ENCODE data around the gene PLCH1. TPM values are rescaled to one million over a fixed set of nuclear protein-coding genes. Genes with fewer than 3 reads are reported as not detected.
A peak's percentile ranks its signal among the peaks of the same experiment; 100 is the strongest.

Gene PLCH1
- total and polyA plus RNA-seq, 3 experiments from 2014 or later: not detected

- Histone ChIP-seq H3K27me3 (ENCODE audit: insufficient read depth, low read length, poor library complexity, severe bottlenecking) (no peaks in the 10 kb centered on the region), H3K4me3 (ENCODE audit: low read length) (no peak overlapping the region), H3K4me1 (ENCODE audit: insufficient read depth, low read length) (no peaks in the 10 kb centered on the region), H3K9me3 (ENCODE audit: low read length) (no peaks in the 10 kb centered on the region), H3K27ac (ENCODE audit: low read depth, low read length) (no peak overlapping the region), H3K36me3 (ENCODE audit: insufficient read depth, low read length) (no peaks in the 10 kb centered on the region)
- CTCF ChIA-PET: no interaction called here
- H3K36me3 Mint-ChIP-seq: no peaks in the 10 kb centered on the region
- no peaks in the 10 kb centered on the region for H3K4me1 Mint-ChIP-seq
- no peak overlapping the region for H3K4me3 Mint-ChIP-seq
- H3K9me3 Mint-ChIP-seq: no peaks in the 10 kb centered on the region
- POLR2A ChIA-PET: no interaction called here
- no peak overlapping the region for H3K27ac Mint-ChIP-seq
- DNase-seq: no peak
- no peaks in the 10 kb centered on the region for H3K27me3 Mint-ChIP-seq
Measured at GRCh38 chr3:155347901-155348300, 397.0 kb downstream of the PLCH1 start.

- Histone ChIP-seq H3K4me3 (ENCODE audit: low read length) (no peak overlapping the region), H3K27me3 (ENCODE audit: insufficient read depth, low read length, poor library complexity, severe bottlenecking) (no peaks in the 10 kb centered on the region), H3K36me3 (ENCODE audit: insufficient read depth, low read length) (no peaks in the 10 kb centered on the region), H3K27ac (ENCODE audit: low read depth, low read length) (no peak overlapping the region), H3K4me1 (ENCODE audit: insufficient read depth, low read length) (no peaks in the 10 kb centered on the region), H3K9me3 (ENCODE audit: low read length) (no peaks in the 10 kb centered on the region)
- no peaks in the 10 kb centered on the region for H3K9me3 Mint-ChIP-seq
- H3K4me1 Mint-ChIP-seq: no peaks in the 10 kb centered on the region
- H3K27ac Mint-ChIP-seq: no peak overlapping the region
- POLR2A ChIA-PET: no interaction called here
- CTCF ChIA-PET: no interaction called here
- DNase-seq: no peak
- no peaks in the 10 kb centered on the region for H3K27me3 Mint-ChIP-seq
- H3K36me3 Mint-ChIP-seq: no peaks in the 10 kb centered on the region
- no peak overlapping the region for H3K4me3 Mint-ChIP-seq
Measured at GRCh38 chr3:155342344-155342743, 402.5 kb downstream of the PLCH1 start.

- no peaks in the 10 kb centered on the region for H3K36me3 ChIP-seq (ENCODE audit: insufficient read depth, low read length)
- no peaks in the 10 kb centered on the region for H3K4me1 ChIP-seq (ENCODE audit: insufficient read depth, low read length)
- Mint-ChIP-seq H3K4me3 (no peak overlapping the region), H3K27ac (no peak overlapping the region), H3K9me3 (no peaks in the 10 kb centered on the region), H3K27me3 (no peaks in the 10 kb centered on the region), H3K36me3 (no peaks in the 10 kb centered on the region), H3K4me1 (peaks cover 4 to 7% (median 6%) of the 10 kb centered on the region in 3 donors)
- no peak overlapping the region for H3K27ac ChIP-seq (ENCODE audit: low read depth, low read length)
- no peaks in the 10 kb centered on the region for H3K9me3 ChIP-seq (ENCODE audit: low read length)
- ChIA-PET CTCF (no interaction called here), POLR2A (no interaction called here)
- H3K4me3 ChIP-seq (ENCODE audit: low read length): no peak overlapping the region
- no peak for DNase-seq
- no peaks in the 10 kb centered on the region for H3K27me3 ChIP-seq (ENCODE audit: insufficient read depth, low read length, poor library complexity, severe bottlenecking)
Measured at GRCh38 chr3:155339052-155339451, 405.8 kb downstream of the PLCH1 start.

- H3K27me3 ChIP-seq (ENCODE audit: insufficient read depth, low read length, poor library complexity, severe bottlenecking): no peaks in the 10 kb centered on the region
- no peaks in the 10 kb centered on the region for H3K9me3 ChIP-seq (ENCODE audit: low read length)
- no peak for DNase-seq
- no peaks in the 10 kb centered on the region for H3K27me3 Mint-ChIP-seq
- H3K36me3 Mint-ChIP-seq: no peaks in the 10 kb centered on the region
- H3K4me1 Mint-ChIP-seq: peaks cover 4 to 7% (median 6%) of the 10 kb centered on the region in 3 donors
- H3K27ac Mint-ChIP-seq: peak overlapping the region in 1 of 8 donors; percentile 41
- no peaks in the 10 kb centered on the region for H3K36me3 ChIP-seq (ENCODE audit: insufficient read depth, low read length)
- no peak overlapping the region for H3K4me3 ChIP-seq (ENCODE audit: low read length)
- H3K4me3 Mint-ChIP-seq: no peak overlapping the region
- no peaks in the 10 kb centered on the region for H3K4me1 ChIP-seq (ENCODE audit: insufficient read depth, low read length)
- H3K9me3 Mint-ChIP-seq: no peaks in the 10 kb centered on the region
- CTCF ChIA-PET: interaction anchor here (0.8 kb wide), 1 partner anchor 15 kb away, joined by 3 read pairs; no protein-coding TSS in a partner anchor
- POLR2A ChIA-PET: no interaction called here
- H3K27ac ChIP-seq (ENCODE audit: low read depth, low read length): peak overlapping the region; percentile 49
Measured at GRCh38 chr3:155335724-155336354, 409.0 kb downstream of the PLCH1 start.

- no peaks in the 10 kb centered on the region for H3K27me3 Mint-ChIP-seq
- no peaks in the 10 kb centered on the region for H3K27me3 ChIP-seq (ENCODE audit: insufficient read depth, low read length, poor library complexity, severe bottlenecking)
- no peaks in the 10 kb centered on the region for H3K9me3 ChIP-seq (ENCODE audit: low read length)
- CTCF ChIA-PET: interaction anchor here (0.8 kb wide), 1 partner anchor 16 kb away, joined by 3 read pairs; no protein-coding TSS in a partner anchor
- H3K4me1 ChIP-seq (ENCODE audit: insufficient read depth, low read length): no peaks in the 10 kb centered on the region
- no peaks in the 10 kb centered on the region for H3K36me3 Mint-ChIP-seq
- H3K4me1 Mint-ChIP-seq: peaks cover 4 to 7% (median 6%) of the 10 kb centered on the region in 3 donors
- peak overlapping the region in 2 of 8 donors; percentile 20 to 35 for H3K27ac Mint-ChIP-seq
- H3K4me3 Mint-ChIP-seq: peak overlapping the region in 1 of 7 donors; percentile 39
- H3K4me3 ChIP-seq (ENCODE audit: low read length): no peak overlapping the region
- no peaks in the 10 kb centered on the region for H3K9me3 Mint-ChIP-seq
- POLR2A ChIA-PET: no interaction called here
- H3K36me3 ChIP-seq (ENCODE audit: insufficient read depth, low read length): no peaks in the 10 kb centered on the region
- no peak for DNase-seq
- H3K27ac ChIP-seq (ENCODE audit: low read depth, low read length): peak overlapping the region; percentile 49
Measured at GRCh38 chr3:155334914-155335723, 409.8 kb downstream of the PLCH1 start.

- ChIA-PET POLR2A (no interaction called here), CTCF (no interaction called here)
- DNase-seq: no peak
- H3K9me3 ChIP-seq (ENCODE audit: low read length): no peaks in the 10 kb centered on the region
- no peaks in the 10 kb centered on the region for H3K36me3 Mint-ChIP-seq
- H3K27me3 Mint-ChIP-seq: no peaks in the 10 kb centered on the region
- no peaks in the 10 kb centered on the region for H3K9me3 Mint-ChIP-seq
- H3K4me1 ChIP-seq (ENCODE audit: insufficient read depth, low read length): no peaks in the 10 kb centered on the region
- peak overlapping the region in 1 of 7 donors; percentile 39 for H3K4me3 Mint-ChIP-seq
- peaks cover 4 to 7% (median 6%) of the 10 kb centered on the region in 3 donors for H3K4me1 Mint-ChIP-seq
- no peaks in the 10 kb centered on the region for H3K36me3 ChIP-seq (ENCODE audit: insufficient read depth, low read length)
- peak overlapping the region in 1 of 8 donors; percentile 35 for H3K27ac Mint-ChIP-seq
- peak overlapping the region; percentile 12 for H3K27ac ChIP-seq (ENCODE audit: low read depth, low read length)
- H3K27me3 ChIP-seq (ENCODE audit: insufficient read depth, low read length, poor library complexity, severe bottlenecking): no peaks in the 10 kb centered on the region
- H3K4me3 ChIP-seq (ENCODE audit: low read length): no peak overlapping the region
Measured at GRCh38 chr3:155334215-155334913, 410.5 kb downstream of the PLCH1 start.

GRCh38 chr3:155332716-155333115 lies 412.2 kb downstream of the PLCH1 start:
- Mint-ChIP-seq H3K36me3 (no peaks in the 10 kb centered on the region), H3K4me3 (no peak overlapping the region), H3K9me3 (no peaks in the 10 kb centered on the region), H3K27me3 (no peaks in the 10 kb centered on the region), H3K4me1 (peaks cover 4 to 7% (median 6%) of the 10 kb centered on the region in 3 donors), H3K27ac (no peak overlapping the region)
- no peaks in the 10 kb centered on the region for H3K27me3 ChIP-seq (ENCODE audit: insufficient read depth, low read length, poor library complexity, severe bottlenecking)
- H3K9me3 ChIP-seq (ENCODE audit: low read length): no peaks in the 10 kb centered on the region
- no peak overlapping the region for H3K27ac ChIP-seq (ENCODE audit: low read depth, low read length)
- no peaks in the 10 kb centered on the region for H3K4me1 ChIP-seq (ENCODE audit: insufficient read depth, low read length)
- ChIA-PET POLR2A (no interaction called here), CTCF (no interaction called here)
- H3K4me3 ChIP-seq (ENCODE audit: low read length): no peak overlapping the region
- DNase-seq: no peak
- no peaks in the 10 kb centered on the region for H3K36me3 ChIP-seq (ENCODE audit: insufficient read depth, low read length)

GRCh38 chr3:155331078-155331477 lies 413.8 kb downstream of the PLCH1 start:
- CTCF ChIA-PET: no interaction called here
- no peaks in the 10 kb centered on the region for H3K4me1 ChIP-seq (ENCODE audit: insufficient read depth, low read length)
- no peaks in the 10 kb centered on the region for H3K9me3 ChIP-seq (ENCODE audit: low read length)

More at GRCh38 chr3:155331078-155331477, 413.8 kb downstream of the PLCH1 start:
- Mint-ChIP-seq H3K4me1 (peaks cover 4 to 7% (median 6%) of the 10 kb centered on the region in 3 donors), H3K27me3 (no peaks in the 10 kb centered on the region), H3K9me3 (no peaks in the 10 kb centered on the region), H3K4me3 (no peak overlapping the region), H3K36me3 (no peaks in the 10 kb centered on the region), H3K27ac (no peak overlapping the region)
- POLR2A ChIA-PET: no interaction called here
- no peak overlapping the region for H3K4me3 ChIP-seq (ENCODE audit: low read length)
- H3K27ac ChIP-seq (ENCODE audit: low read depth, low read length): no peak overlapping the region
- no peaks in the 10 kb centered on the region for H3K36me3 ChIP-seq (ENCODE audit: insufficient read depth, low read length)
- DNase-seq: no peak
- H3K27me3 ChIP-seq (ENCODE audit: insufficient read depth, low read length, poor library complexity, severe bottlenecking): no peaks in the 10 kb centered on the region

Measured in CD8-positive, alpha-beta memory T cell (primary cell).